ENCODE data around the gene DPP6. TPM values are rescaled to one million over a fixed set of nuclear protein-coding genes. Genes with fewer than 3 reads are reported as not detected.

DPP6 gene
- total RNA-seq, 1 experiment from 2014 or later, result 1.3 TPM

DNA sequence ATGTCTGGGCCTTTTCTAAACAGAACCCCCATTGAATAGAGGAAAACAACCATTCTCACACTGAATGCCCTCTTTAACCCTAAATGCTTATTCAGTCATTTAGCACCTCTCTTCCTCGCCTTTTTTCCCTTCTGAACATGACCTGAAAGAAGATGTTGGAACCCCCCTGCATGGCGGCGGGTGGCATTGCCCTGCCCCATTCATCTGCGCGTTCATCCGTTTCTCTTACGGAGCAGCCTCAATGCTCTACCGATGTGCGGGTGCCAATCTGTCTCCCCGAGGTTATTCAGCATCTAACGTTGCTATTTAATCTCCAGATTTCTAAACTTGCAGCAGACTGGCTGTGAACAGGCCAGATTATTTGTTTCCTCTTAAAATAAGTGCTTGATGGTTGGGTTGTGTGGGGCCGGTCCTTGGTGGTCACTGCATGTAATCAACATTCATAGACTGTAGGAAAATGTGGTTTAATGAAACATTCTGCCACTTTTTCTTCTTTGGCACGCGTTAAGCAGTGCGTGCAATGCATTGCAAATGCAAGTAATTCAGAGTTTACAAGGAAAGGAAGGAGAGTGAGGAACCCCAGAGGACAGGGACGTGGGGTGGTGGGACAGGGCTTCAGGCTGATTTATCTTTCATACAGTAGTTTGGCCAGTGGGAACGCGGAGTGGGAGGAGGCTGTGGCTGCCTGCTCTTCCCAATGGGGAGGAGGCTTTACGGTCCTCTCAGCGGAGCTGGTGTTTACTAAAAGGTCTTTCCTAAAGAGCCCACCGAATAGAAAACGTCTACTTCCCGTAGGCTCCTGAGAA lies 286.7 kb downstream of the DPP6 start:
- no peak for DNase-seq (ENCODE audit: low read depth)

DNA sequence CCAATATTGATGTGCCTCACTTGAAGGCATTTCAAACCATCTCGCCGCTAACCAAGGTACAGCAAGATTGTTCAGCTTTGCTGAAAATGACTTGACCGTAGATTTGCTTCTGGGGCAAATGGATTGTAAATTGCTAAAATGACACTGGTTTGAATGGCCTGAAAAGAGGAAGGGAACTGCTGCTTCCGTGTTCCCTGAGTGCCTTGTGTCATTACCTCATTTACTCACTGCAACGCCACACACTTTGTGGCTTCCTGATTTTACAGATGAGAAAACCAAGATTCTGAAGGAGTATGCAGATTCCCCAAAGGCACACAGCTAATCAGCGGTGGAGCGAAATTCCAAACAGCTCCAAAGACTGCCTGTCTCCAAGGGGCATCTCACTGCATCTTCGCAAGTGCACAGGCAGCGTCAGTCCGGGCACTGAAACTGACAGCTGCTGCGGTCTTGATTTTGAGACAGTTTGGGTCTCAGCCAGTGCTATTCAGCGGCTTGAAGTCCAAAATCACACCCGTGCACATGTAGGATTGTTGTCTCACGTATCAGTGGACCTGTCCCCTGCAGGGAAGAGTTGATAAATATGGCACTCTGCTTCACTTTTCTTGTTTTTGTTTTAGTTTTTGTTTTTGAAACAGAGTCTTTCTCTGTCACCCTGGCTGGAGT lies 290.9 kb downstream of the DPP6 start:
- DNase-seq (ENCODE audit: low read depth), result no peak

DNA sequence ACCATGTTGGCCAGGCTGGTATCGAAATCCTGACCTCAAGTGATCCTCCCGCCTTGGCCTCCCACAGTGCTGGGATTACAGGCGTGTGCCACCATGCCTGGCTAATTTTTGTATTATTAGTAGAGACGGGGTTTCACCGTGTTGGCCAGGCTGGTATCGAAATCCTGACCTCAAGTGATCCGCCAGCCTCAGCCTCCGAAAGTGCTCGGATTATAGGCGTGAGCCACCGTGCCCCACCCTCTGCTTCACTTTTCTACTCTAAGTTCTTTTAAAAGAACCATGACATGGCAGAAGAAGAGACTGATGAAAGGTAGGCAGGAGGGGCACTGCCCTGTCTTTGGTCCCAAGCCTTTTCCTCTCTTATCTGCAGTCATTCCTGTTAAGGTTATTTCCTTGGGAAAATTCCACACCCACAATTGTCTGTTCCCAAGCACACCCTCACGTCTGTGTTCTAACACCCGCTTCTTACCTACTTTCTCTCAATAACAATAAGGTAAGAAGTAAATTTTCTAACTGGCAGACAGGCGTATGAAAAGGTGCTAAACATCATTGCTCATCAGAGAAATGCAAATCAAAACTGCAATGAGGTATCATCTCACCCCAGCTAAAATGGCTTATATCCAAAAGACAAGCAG lies 291.7 kb downstream of the DPP6 start:
- DNase-seq (ENCODE audit: low read depth), result no peak

DNA sequence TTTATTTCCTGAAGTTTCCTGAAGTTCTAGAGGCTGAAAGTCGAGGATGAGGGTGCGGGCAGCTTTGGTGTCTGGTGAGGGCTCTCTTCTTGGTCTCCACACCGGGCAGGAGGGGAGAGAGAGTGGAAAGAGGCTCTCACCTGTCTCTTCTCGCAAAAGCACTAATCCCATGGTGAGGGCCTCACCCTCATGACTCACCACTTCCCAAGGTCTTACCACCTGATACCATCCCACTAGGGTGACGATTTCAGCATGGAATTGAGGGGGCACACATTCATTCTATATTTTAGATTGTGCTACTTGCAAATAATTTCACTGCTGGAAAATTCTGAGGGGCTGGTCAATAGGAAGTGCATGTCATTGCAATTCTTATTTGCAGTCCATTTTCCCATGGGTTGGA lies 292.9 kb downstream of the DPP6 start:
- no peak for DNase-seq (ENCODE audit: low read depth)

DNA sequence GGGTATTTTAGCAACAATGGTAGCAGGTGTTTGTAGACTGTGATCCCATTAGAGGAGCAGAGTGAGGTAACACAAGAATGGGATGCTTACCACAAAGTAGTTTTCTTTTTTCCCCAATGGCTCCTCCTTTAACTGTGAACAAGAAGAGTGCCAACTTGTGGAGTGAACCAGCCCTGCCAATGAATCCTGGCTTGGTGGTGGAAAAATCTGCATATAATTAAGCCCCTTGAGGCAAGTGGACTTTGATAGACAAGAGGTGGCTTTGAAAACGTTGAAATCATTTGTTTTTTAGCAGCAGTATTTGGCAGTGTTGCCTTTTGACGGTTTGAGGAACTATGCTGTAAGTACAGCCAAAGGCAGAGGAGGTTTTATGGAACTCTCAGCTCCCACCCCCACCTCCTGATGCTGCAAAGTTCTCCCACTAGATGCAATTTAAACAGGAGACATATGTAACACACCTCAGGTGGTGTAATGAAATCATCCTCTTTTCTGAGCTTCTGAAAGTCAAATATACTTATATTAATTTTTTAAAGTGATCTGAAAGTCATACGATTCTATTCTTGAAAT lies 295.6 kb downstream of the DPP6 start:
- DNase-seq (ENCODE audit: low read depth), result no peak

DNA sequence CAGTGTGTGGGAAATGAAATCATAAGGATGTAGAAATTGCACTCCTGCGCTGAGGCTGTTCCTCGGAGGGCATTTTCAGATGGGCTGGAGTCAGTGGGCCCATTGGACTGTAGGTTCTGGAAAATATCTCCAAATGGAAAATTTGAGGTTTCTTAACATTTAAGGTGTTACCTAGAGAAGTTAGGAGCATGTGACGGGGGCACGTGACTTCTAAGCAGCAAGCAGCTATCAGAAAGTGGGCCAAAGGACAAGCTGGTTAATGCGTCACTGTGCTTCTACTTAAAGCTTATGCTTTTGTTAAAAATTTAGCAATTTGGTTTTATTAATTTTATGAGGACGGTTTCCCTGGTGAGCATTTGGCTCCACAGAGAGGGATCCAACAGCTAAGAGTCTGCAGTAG lies 298.7 kb downstream of the DPP6 start:
- DNase-seq (ENCODE audit: low read depth), result no peak

DNA sequence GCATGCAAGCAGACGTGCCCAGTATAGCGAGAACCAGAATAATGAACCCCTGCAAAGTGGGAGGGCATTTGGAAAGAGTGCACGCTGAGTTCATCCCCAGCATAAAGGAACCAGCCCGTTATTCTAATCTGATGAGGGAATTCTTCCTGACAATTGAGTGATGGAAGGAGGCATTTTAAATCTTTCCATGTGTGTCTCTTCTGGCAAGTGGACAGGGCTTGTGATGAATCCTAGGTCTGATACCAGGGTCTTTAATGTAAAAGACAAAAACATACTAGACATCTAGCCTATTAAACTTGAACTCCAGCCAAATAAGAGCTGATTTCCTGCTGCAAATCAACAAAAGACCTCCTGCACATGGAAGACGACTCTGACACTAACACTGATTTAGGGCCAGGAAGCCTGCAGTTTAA lies 301.2 kb downstream of the DPP6 start:
- no peak for DNase-seq (ENCODE audit: low read depth)

DNA sequence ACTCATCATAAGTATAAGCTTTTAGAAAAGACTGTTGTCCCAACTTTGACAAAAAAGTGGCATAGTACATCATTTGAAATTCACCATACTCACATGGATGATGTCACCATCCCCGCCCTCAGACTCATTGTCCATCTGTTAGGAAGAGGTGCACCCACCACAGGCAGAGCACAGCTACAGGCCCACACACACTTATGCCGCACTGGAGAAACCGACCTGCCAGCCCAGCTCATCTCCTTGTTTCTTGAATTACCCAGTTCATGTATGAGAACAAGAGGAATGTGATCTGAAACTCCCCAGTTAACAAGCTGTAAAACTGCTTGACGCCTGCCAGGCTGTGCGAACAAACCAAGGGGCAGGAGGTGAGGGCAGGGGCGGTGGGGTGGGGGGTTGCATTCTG lies 312.0 kb downstream of the DPP6 start:
- no peak for DNase-seq (ENCODE audit: low read depth)

DNA sequence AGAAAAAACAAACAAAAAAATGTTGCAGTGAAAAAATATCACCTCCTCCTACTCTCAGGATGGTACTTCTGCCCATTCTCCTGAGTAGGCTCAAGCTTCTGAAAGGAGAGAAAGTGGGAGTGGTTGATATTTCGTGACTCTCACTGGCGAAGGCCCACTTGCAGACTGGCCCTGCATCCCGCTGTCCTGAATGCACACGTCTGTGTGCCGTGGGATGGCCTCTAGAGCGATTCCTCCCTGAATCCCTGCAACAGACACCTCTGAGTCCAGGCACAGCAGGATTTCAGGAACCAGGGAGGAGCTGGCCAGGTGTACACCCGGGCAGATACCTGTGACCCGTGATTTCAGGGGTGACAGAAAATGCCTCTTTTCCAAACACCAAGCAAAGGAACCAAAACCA lies 319.2 kb downstream of the DPP6 start:
- DNase-seq (ENCODE audit: low read depth), result no peak

DNA sequence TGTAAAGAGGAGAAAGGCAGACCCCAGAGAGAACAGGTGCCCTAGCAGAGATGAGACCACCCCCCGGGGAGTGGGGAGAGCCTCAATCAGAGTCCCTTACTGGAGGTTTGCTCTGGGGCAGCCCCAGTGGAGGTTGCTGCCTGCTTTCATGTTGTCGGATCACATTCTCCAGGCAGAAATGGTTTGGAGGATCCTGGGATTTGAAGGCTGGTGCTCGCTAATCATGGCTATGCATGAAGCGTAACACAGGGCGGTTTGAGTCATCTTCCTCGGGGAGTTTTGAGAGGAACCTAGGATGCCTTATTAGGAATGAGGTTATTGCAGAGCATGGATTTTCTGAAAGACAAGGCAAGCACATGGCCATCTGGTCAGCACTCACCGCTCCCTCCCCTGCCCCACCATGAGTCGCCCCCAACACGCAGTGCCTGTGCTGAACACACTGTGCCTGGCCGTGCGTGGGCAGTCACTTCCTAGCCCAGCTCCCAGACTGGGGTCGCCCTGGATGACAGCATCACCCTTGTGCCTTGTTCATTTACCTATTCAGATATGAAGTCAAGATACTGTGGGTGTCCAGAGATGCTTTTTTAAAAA lies 319.9 kb downstream of the DPP6 start:
- peak; percentile 3 for DNase-seq (ENCODE audit: low read depth)

DNA sequence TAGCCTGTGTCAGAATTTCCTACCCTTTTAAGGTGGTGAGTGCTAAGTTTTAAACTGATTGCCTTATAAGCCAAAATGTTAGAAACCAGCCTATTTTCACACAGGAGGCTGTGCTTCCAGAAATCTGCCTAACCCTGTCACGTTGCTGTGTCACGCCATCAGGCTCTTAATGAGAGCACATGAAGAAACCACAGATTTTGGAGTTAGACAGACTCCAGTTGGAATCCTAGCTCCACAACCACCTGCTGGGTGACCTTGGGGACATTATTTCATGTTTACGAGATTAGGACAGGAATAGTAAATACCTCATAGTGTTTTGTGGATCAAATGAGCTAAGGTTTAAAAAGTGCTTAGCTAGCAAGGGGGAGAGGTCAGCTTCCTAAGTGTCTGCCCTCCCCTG lies 321.8 kb downstream of the DPP6 start:
- DNase-seq (ENCODE audit: low read depth), result no peak

DNA sequence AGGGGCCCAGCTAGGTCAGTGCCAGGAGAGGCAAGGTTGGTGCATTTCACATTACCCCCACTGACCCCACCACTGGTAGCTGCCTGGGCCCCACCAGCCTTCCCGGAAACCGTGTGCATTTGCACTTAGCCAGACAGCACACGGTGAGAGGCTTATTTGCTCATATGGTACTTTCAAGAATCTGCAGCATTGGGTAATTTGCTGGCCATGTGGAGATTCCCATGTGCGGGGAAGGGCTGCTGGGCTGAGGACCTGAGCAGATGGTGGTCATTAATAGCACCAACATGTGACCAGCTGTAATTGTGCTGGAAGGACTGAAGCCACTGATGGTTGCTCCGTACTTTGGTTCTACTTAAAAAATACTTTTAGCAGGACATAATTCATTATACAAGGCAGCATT lies 323.8 kb downstream of the DPP6 start:
- DNase-seq (ENCODE audit: low read depth), result no peak

DNA sequence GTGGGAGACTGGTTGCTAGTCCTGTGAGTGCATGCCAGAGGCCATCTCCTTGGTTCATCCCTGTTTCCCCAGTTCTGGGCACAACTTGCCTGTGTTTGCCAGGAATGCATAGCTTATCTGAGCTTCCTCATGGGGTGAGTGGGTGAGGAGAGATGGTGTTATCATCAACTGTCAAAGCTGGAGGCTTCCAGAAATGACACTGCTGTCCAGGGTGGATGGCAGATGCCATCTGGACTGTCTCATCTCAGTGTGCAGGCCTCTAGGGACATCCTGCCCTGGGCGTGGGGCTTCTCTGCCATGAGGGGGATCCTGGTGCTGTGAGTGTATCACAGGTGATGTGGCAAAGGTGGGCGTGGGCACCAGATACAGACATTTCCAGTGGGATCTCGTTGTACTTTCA lies 328.6 kb downstream of the DPP6 start:
- DNase-seq (ENCODE audit: low read depth), result no peak

DNA sequence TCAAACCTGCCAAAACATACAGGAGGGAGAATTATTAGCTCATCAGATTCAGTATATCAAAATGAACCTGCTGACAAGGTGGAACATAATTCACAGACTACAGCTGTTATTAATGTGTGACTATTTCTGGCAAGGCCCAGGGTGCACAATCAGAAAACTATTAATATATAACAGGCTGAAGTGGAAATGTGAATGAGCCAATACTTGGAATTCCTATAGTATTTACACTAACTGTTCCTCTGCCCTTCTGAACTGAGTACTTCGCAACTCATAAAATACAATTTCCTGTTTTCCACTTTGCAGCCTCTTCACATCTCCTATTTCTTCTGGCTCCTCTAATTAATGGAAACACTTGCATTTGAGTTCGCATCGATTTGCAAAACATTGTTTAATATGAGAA lies 330.8 kb downstream of the DPP6 start:
- DNase-seq (ENCODE audit: low read depth), result no peak

DNA sequence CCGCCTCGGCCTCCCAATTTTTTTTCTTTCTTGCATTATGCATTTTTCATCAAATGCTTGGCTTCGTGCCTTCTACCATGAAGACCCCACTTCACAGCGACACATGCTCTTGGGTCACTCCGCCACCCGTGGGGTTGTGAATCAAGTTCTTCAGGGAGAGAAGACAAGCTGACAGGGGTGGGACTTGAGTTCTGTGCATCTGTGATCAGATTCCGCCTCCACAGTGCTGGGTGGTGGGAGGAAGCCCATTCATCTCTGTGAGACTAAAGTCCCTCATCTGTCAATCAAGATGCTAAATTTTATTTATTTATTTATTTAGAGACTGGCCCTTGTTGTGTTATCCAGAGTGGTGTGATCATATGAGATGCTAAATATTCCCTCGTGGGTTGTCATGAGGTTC lies 333.0 kb downstream of the DPP6 start:
- DNase-seq (ENCODE audit: low read depth), result no peak

DNA sequence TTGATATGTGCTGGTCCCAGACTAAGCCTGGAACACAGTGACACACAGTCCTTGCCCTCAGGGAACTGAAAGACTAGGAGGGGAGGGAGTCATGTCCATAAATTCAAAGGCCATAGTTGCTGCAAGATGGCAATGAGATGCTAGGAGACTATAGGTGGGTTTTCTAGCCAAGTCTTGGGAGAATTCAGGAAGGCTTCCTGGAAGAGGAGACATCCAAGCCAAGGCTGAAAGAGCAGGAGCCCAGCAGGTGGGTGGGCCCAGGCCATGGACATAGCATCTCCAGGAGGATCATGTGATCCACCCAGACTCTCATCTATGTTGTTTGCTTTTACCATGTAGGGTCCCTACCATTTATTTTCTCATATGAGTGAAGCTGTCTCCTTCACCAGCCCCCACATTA lies 335.1 kb downstream of the DPP6 start:
- DNase-seq (ENCODE audit: low read depth), result no peak

DNA sequence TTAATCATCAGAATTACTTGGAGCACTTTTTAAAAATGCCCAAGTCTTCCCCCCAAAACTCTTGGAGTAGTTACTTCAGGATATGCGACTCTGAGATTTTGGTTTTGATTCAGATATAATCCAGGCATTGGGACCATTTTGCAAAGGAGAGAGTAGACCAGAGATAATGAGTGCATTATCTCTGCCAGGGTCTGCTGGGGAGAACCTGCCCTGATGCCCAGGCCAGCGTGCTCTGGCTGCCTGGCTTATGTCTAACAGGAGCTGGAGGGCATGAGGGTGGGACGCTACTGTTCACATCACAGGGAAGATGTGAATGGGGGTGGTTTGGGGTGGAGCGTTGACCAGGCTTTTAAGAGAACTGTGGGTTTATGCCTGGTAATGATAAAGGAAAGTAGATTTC lies 336.2 kb downstream of the DPP6 start:
- no peak for DNase-seq (ENCODE audit: low read depth)

DNA sequence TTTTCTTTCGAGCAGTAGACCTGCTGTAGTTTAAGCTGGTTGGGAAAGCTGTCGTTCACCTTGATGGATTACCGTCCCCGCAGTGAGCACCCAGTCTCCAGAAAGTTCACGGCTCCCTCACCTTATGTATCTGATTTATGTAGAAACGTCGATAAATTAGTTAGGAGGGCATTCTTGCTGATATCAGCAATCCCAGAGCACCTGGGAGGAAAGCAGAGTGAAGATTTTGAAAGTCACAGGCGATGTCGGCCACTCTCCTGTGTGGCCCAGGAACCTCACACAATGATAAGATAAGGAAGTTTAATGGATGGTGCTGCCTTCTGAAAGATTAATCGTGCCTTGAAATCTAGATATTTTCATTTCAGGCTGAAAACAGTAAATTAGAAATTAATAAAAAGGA lies 336.8 kb downstream of the DPP6 start:
- DNase-seq (ENCODE audit: low read depth), result no peak

DNA sequence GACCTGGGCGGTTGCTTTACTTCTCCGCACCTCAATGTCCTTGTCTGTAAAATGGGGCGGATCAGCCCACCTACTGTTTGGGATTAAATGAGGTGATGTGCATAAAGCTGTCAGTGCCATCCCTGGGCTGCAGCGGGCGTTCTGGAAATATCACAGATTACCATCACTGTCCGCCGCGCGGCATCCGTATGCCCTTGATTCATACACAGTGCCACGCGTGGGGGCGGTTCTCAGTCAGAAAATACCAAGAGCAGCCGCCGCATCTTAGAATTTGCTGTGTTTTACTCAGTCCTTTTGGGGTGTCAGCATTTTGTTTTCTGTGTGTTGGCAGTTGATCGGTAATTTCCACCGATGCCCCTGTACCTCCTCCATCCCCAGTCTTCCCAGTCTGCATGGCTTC lies 338.8 kb downstream of the DPP6 start:
- DNase-seq (ENCODE audit: low read depth), result no peak

DNA sequence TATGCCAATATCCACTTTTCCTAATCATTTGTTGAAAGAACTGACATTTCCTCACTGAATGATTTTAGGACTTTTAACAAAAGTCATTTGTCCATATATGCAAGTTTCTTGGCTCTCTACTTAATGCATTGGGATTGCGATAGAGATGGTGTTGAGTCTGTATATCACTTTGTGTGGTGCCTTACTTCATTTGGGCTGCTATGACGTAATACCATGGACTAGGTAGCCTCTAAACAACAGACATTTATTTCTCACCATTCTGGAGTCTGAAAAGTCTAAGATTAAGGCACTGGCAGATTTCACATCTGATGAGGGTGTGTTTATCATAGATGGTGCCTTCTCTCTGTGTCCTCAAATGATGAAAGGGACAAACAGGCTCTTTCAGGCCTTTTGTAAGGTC lies 342.6 kb downstream of the DPP6 start:
- DNase-seq (ENCODE audit: low read depth), result no peak

DNA sequence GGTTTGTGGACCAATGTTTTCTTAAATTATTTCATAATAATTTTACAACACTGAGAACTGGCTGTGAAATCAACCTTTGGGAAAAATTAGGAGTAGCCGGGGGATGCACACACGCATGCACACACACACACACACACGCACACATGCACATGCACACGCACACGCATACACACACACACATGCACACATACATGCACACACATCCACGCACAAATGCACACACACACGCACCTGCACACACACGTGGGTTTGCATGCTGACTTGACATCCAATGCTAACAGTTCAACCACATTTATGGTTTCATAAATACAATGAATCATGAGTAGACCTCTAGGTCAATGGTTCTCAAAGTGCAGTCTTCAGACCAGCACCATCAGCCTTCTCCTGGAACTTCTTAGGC lies 354.1 kb downstream of the DPP6 start:
- no peak for DNase-seq (ENCODE audit: low read depth)

DNA sequence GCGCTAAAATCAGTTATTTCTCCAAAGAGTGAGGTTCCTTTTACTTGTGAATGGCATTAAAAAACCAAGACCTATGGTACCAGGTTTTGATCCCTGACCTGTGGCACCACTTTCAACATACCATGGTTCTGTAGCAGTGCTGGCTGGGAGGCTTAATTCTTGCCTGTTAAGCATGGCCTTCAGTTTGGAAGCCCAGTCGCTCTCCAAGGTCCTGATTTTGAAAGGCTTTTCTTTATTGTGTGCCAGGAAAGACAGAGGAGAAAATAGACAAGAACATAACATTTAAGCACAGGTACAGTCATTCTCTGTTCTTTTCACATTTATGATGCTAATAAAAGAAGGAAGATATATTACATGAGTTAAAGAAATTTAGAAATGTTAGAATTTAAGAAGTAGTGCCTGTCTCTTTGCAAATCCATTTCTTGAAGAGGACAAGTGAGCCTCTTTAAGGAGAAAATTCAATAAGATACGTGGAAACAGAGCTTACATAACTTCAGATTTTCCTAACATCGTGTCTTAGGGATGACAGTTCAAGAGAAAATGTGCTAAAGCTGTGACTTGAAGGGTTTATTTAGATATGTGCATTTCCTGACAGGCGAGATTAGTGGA lies 357.6 kb downstream of the DPP6 start:
- peak; percentile 32 for DNase-seq (ENCODE audit: low read depth)
